OCI-LY1 (cell line): Measurements from ENCODE around the gene MON2.

Experiments used
- H2AFZ ChIP-seq: fragments of 200-600 bp; sonication (generic), shearing (Covaris generic); 2 replicates; pipeline ENCODE4 v1.6.0; 2014; ENCODE audit warnings: antibody characterized with exemption, mild to moderate bottlenecking, low read length
- H3F3A ChIP-seq: fragments of 200-600 bp; sonication (generic), shearing (Covaris generic); 2 replicates; pipeline ENCODE4 v1.6.0; 2014; ENCODE audit warnings: mild to moderate bottlenecking, antibody characterized with exemption, low read length, moderate library complexity; ENCODE audit not compliant: insufficient read depth
- H3K27ac ChIP-seq: fragments of 200-600 bp; sonication (generic); 2 replicates; pipeline ENCODE4 v1.5.1; 2014; ENCODE audit warnings: low read length, mixed run types, mild to moderate bottlenecking, low read depth; ENCODE audit not compliant: poor library complexity, severe bottlenecking
- H3K27me3 ChIP-seq: fragments of 200-600 bp; sonication (generic); 2 replicates; pipeline ENCODE4 v1.6.0; 2014; ENCODE audit warnings: antibody characterized with exemption, mild to moderate bottlenecking, low read length, moderate library complexity; ENCODE audit not compliant: insufficient read depth
- H3K36me3 ChIP-seq: fragments of 200-600 bp; sonication (generic); 2 replicates; pipeline ENCODE4 v1.6.1; 2014; ENCODE audit warnings: mild to moderate bottlenecking, antibody characterized with exemption, low read length, moderate library complexity, mixed read lengths; ENCODE audit not compliant: insufficient read depth
- H3K4me1 ChIP-seq: fragments of 200-600 bp; sonication (generic); 2 replicates; pipeline ENCODE4 v1.5.1; 2014; ENCODE audit warnings: mild to moderate bottlenecking, low read length, moderate library complexity; ENCODE audit not compliant: insufficient read depth, severe bottlenecking
- H3K4me2 ChIP-seq: fragments of 200-600 bp; sonication (generic), shearing (Covaris generic); 2 replicates; pipeline ENCODE4 v1.6.1; 2014; ENCODE audit warnings: low read length
- H3K4me3 ChIP-seq: fragments of 200-600 bp; sonication (generic); 2 replicates; pipeline ENCODE4 v1.5.1; 2014; ENCODE audit warnings: low read length, low read depth, mild to moderate bottlenecking, mixed read lengths; ENCODE audit not compliant: poor library complexity, severe bottlenecking
- H3K79me2 ChIP-seq: fragments of 200-600 bp; shearing (Covaris generic); 2 replicates; pipeline ENCODE4 v1.6.1; 2016; ENCODE audit warnings: mixed run types, low read length, mixed read lengths; ENCODE audit not compliant: insufficient read depth
- H3K9ac ChIP-seq: fragments of 200-600 bp; sonication (generic), shearing (Covaris generic); 2 replicates; pipeline ENCODE4 v1.6.1; 2014; ENCODE audit warnings: mild to moderate bottlenecking, low read length, mixed read lengths
- H3K9me2 ChIP-seq: fragments of 200-600 bp; sonication (generic), shearing (Covaris generic); 2 replicates; pipeline ENCODE4 v1.6.1; 2014; ENCODE audit warnings: low read depth, mild to moderate bottlenecking, low read length, mixed read lengths
- H3K9me3 ChIP-seq: fragments of 200-600 bp; shearing (Covaris generic); 2 replicates; pipeline ENCODE4 v1.6.1; 2014; ENCODE audit warnings: low read length, mixed read lengths
- H4K20me1 ChIP-seq: fragments of 200-600 bp; sonication (generic), shearing (Covaris generic); 2 replicates; pipeline ENCODE4 v1.6.0; 2016; ENCODE audit warnings: mild to moderate bottlenecking, low read length; ENCODE audit not compliant: insufficient read depth
- CTCF ChIP-seq: fragments of 200-600 bp; sonication (generic), shearing (Covaris generic); IDR thresholded peaks from 2 replicates; pipeline ENCODE4 v1.5.1; 2017; ENCODE audit warnings: mild to moderate bottlenecking, antibody characterized with exemption, low read length, moderate library complexity, mixed read lengths
- EZH2 ChIP-seq: fragments of 200-600 bp; sonication (generic), shearing (Covaris generic); IDR thresholded peaks from 2 replicates; pipeline ENCODE4 v1.8.0; 2017; ENCODE audit warnings: borderline replicate concordance, mixed run types, mild to moderate bottlenecking, antibody characterized with exemption, low read length, moderate library complexity, mixed read lengths

MON2 gene

DNA sequence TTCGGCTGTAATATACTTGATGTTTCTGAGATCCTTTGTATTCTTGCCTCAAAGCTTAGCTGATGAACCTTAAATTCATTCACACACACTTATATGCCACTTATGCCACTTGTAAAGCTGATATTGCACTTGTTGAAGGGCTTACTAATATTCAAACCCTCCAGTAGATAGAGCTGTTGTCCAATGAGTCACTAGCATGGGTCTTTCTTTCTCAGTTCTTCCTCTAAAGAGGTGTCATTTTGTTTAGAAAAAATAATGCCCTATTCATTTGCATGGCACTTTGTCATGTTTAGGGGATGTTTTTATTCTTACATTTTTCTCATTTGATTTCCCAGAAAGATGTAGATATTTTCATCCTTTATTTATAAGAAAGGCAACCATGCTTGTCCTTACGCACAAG is 56.4 kb downstream of the MON2 start:
- H3K4me2 ChIP-seq: no peak overlapping the region
- H3K27me3 ChIP-seq: no peaks in the 10 kb centered on the region
- no peak overlapping the region for H3K4me3 ChIP-seq
- H3F3A ChIP-seq: no peaks in the 10 kb centered on the region
- no peak overlapping the region for H3K9ac ChIP-seq
- no peaks in the 10 kb centered on the region for H3K9me2 ChIP-seq
- H3K9me3 ChIP-seq: no peaks in the 10 kb centered on the region
- no peaks in the 10 kb centered on the region for H4K20me1 ChIP-seq
- H3K79me2 ChIP-seq: no peaks in the 10 kb centered on the region
- no peaks in the 10 kb centered on the region for H3K4me1 ChIP-seq
- H2AFZ ChIP-seq: no peak overlapping the region
- peaks cover 26% of the 10 kb centered on the region; the same call in 1 of the 2 replicates for H3K36me3 ChIP-seq
- H3K27ac ChIP-seq: no peak overlapping the region
- no peak for TF ChIP-seq EZH2
- TF ChIP-seq CTCF: peak; percentile 9; the same call in 1 of the 2 replicates

GRCh38 chr12:62523619-62524018 is 57.0 kb downstream of the MON2 start:
- Histone ChIP-seq H3K79me2 (no peaks in the 10 kb centered on the region), H3K9me2 (no peaks in the 10 kb centered on the region), H3K9me3 (no peaks in the 10 kb centered on the region), H3K27me3 (no peaks in the 10 kb centered on the region), H2AFZ (no peak overlapping the region), H3K4me1 (no peaks in the 10 kb centered on the region), H3K4me3 (no peak overlapping the region), H3K4me2 (no peak overlapping the region), H3K9ac (no peak overlapping the region), H4K20me1 (no peaks in the 10 kb centered on the region), H3K36me3 (peaks cover 21% of the 10 kb centered on the region; the same call in 1 of the 2 replicates), H3F3A (no peaks in the 10 kb centered on the region), H3K27ac (no peak overlapping the region)
- TF ChIP-seq CTCF: no peak
- TF ChIP-seq EZH2: no peak

GRCh38 chr12:62525271-62525670 is 58.6 kb downstream of the MON2 start:
- Histone ChIP-seq H3K36me3 (peaks cover 16% of the 10 kb centered on the region; the same call in 1 of the 2 replicates), H4K20me1 (no peaks in the 10 kb centered on the region), H2AFZ (no peak overlapping the region), H3K27me3 (no peaks in the 10 kb centered on the region), H3F3A (no peaks in the 10 kb centered on the region), H3K4me1 (no peaks in the 10 kb centered on the region), H3K9me3 (no peaks in the 10 kb centered on the region), H3K9ac (no peak overlapping the region), H3K4me3 (no peak overlapping the region), H3K4me2 (no peak overlapping the region), H3K9me2 (no peaks in the 10 kb centered on the region), H3K27ac (no peak overlapping the region), H3K79me2 (no peaks in the 10 kb centered on the region)
- TF ChIP-seq EZH2 (no peak), CTCF (no peak)
